Osteocyte (in vitro differentiated cells): Measurements from ENCODE around the gene EIF2B5. TPM values are rescaled to one million over a fixed set of nuclear protein-coding genes. Genes with fewer than 3 reads are reported as not detected.
A peak's percentile ranks its signal among the peaks of the same experiment; 100 is the strongest.

Experiments used
- DNase-seq: peaks from one replicate; pipeline ENCODE4 v3.0.0; 2021; ENCODE audit warnings: mixed read lengths; ENCODE audit not compliant: unreplicated experiment; ENCODE audit errors: extremely low spot score
- H3K27ac Mint-ChIP-seq: one replicate; pipeline ENCODE4 v1.8.0; 2021; ENCODE audit warnings: mild to moderate bottlenecking, mixed read lengths; ENCODE audit not compliant: unreplicated experiment
- H3K27me3 Mint-ChIP-seq: one replicate; pipeline ENCODE4 v1.8.0; 2021; ENCODE audit warnings: mixed read lengths; ENCODE audit not compliant: unreplicated experiment
- H3K36me3 Mint-ChIP-seq: one replicate; pipeline ENCODE4 v1.8.0; 2021; ENCODE audit warnings: mixed read lengths; ENCODE audit not compliant: unreplicated experiment
- H3K4me1 Mint-ChIP-seq: one replicate; pipeline ENCODE4 v1.8.0; 2021; ENCODE audit warnings: mixed read lengths; ENCODE audit not compliant: unreplicated experiment
- H3K4me3 Mint-ChIP-seq: one replicate; pipeline ENCODE4 v1.8.0; 2021; ENCODE audit warnings: mild to moderate bottlenecking, moderate library complexity, mixed read lengths; ENCODE audit not compliant: unreplicated experiment
- H3K9me3 Mint-ChIP-seq: one replicate; pipeline ENCODE4 v1.8.0; 2021; ENCODE audit warnings: mixed read lengths; ENCODE audit not compliant: unreplicated experiment
- CTCF ChIP-seq: fragments of 200-600 bp; sonication (generic); IDR thresholded peaks from 2 replicates; pipeline ENCODE4 v1.5.0; 2021; ENCODE audit warnings: antibody characterized with exemption, mild to moderate bottlenecking, moderate library complexity
- total RNA-seq: library from RNA; stranded (reverse); gene quantifications from 2 replicates; pipeline ENCODE4 v1.2.1, GENCODE V29; 2021

The EIF2B5 gene
- total RNA-seq, 1 donor from 2014 or later, result 30.3 TPM

- DNase-seq, result no peak
- TF ChIP-seq CTCF, result no peak
- Mint-ChIP-seq H3K27ac (peak within 1 kb of the TSS; percentile 98), H3K9me3 (no peaks in the 10 kb centered on the region), H3K36me3 (peaks cover 34% of the 10 kb centered on the region), H3K27me3 (no peaks in the 10 kb centered on the region), H3K4me3 (peak within 1 kb of the TSS; percentile 98), H3K4me1 (peaks cover 30% of the 10 kb centered on the region)
Observed at GRCh38 chr3:184186184-184186901, 51.2 kb downstream of the EIF2B5 start, which contains the start of gene ABCF3. Gene ABCF3 (plus strand): TSS chr3:184186199. CDS start chr3:184186208, 9 bp downstream.

DNA sequence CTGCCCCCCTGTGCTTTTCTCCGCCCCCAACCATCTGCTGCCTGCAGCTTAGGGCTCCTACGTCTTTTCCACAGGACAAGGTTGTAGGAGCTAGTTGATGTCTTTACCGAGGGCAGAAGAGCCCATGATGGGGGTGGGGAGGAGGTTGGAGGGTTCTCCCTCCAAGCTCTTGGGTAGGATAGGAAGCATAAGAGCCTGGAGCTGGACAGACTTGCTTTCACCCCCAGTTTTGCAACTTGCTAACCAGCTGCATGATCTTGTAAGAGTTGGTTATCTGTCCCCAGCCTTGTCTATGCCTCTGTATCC lies 51.7 kb downstream of the EIF2B5 start:
- Mint-ChIP-seq H3K27ac (peak overlapping the region; percentile 94), H3K9me3 (no peaks in the 10 kb centered on the region), H3K36me3 (peaks cover 30% of the 10 kb centered on the region), H3K27me3 (no peaks in the 10 kb centered on the region), H3K4me1 (peaks cover 30% of the 10 kb centered on the region), H3K4me3 (peak overlapping the region; percentile 98)
- no peak for DNase-seq
- TF ChIP-seq CTCF, result no peak

DNA sequence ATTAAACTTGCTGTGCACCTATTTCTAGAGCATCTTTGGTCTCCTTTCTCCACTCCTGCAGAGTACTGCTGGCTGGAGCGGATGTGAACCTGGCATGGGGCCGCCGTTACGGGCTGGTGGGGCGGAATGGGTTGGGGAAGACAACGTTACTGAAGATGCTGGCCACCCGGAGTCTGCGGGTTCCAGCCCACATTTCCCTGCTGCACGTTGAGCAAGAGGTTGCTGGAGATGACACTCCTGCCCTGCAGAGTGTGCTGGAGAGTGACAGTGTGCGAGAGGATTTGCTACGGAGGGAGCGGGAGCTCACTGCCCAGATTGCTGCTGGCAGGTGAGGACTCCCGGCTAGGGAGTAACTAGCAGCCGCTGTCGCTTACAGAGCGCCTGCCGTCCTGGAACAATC lies 52.9 kb downstream of the EIF2B5 start:
- Mint-ChIP-seq H3K36me3 (peaks cover 34% of the 10 kb centered on the region), H3K9me3 (no peaks in the 10 kb centered on the region), H3K27ac (no peak overlapping the region), H3K4me1 (peaks cover 30% of the 10 kb centered on the region), H3K4me3 (no peak overlapping the region), H3K27me3 (no peaks in the 10 kb centered on the region)
- TF ChIP-seq CTCF, result no peak
- no peak for DNase-seq

- no peak for TF ChIP-seq CTCF
- no peak overlapping the region for H3K4me3 Mint-ChIP-seq
- peaks cover 35% of the 10 kb centered on the region for H3K36me3 Mint-ChIP-seq
- no peaks in the 10 kb centered on the region for H3K27me3 Mint-ChIP-seq
- DNase-seq, result no peak
- H3K9me3 Mint-ChIP-seq, result no peaks in the 10 kb centered on the region
- no peak overlapping the region for H3K27ac Mint-ChIP-seq
- peaks cover 27% of the 10 kb centered on the region for H3K4me1 Mint-ChIP-seq
Observed at GRCh38 chr3:184189421-184189820, 54.3 kb downstream of the EIF2B5 start.

DNA sequence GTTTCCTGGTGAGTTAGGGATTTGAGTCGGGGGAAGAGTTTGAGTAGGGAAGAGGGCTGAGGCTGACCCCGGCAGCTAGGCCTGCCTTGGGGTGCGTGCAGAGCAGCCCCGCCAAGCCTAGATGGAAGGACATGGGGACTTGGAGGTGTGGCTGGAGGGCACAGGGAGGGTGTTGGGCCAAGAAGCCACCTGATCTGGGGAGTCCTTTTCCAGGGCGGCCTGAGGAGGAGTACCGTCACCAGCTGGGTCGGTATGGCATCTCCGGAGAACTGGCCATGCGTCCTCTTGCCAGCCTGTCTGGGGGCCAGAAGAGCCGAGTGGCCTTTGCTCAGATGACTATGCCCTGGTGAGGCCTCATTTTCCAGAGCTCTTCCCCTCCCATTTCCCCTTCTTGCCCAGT lies 57.7 kb downstream of the EIF2B5 start:
- H3K36me3 Mint-ChIP-seq, result peaks cover 47% of the 10 kb centered on the region
- H3K4me3 Mint-ChIP-seq, result no peak overlapping the region
- TF ChIP-seq CTCF, result no peak
- H3K27me3 Mint-ChIP-seq, result no peaks in the 10 kb centered on the region
- H3K9me3 Mint-ChIP-seq, result no peaks in the 10 kb centered on the region
- no peak for DNase-seq
- H3K27ac Mint-ChIP-seq, result no peak overlapping the region
- peaks cover 3% of the 10 kb centered on the region for H3K4me1 Mint-ChIP-seq
